Caco-2 (cell line): ENCODE results near the gene PDE4D. TPM values are rescaled to one million over a fixed set of nuclear protein-coding genes. Genes with fewer than 3 reads are reported as not detected.
A peak's percentile ranks its signal among the peaks of the same experiment; 100 is the strongest.

Source experiments
- Bru-seq: library from RNA; stranded (reverse); fragments of 400-500 nt; gene quantifications from one replicate; lab custom pipeline; 2021; lab: Mats Ljungman, UMichigan
- BruChase-seq, 2 experiments: library from RNA; stranded (reverse); fragments of 400-500 nt; gene quantifications; one replicate each; lab custom pipeline; 2021; lab: Mats Ljungman, UMichigan
- BruUV-seq: library from RNA; stranded (reverse); fragments of 400-500 nt; replicated peaks from 2 replicates; lab custom pipeline; 2021; lab: Mats Ljungman, UMichigan
- CTCF ChIA-PET: fragments of 300-600 bp; sonication (Branson Sonifier 250); formaldehyde crosslinking; loops from one replicate; lab custom pipeline; 2022; ENCODE audit warnings: antibody characterized with exemption; lab: Charles Lee
- POLR2A ChIA-PET: fragments of 300-600 bp; sonication (Branson Sonifier 250); formaldehyde crosslinking; loops from one replicate; lab custom pipeline; 2022; ENCODE audit warnings: antibody characterized with exemption; lab: Charles Lee
- DNase-seq, 2 experiments: peaks; one replicate each; pipeline versions ENCODE4 v3.0.0 to v3.0.0-alpha.2; 2020 to 2022
- H3K27me3 ChIP-seq: replicated peaks from 2 replicates; pipeline ENCODE4 v1.6.0; 2011; ENCODE audit warnings: low read length; ENCODE audit not compliant: control insufficient read depth, insufficient read depth
- H3K36me3 ChIP-seq: 2 replicates; pipeline ENCODE4 v1.5.1; 2011; ENCODE audit warnings: low read length; ENCODE audit not compliant: control insufficient read depth, insufficient read depth
- H3K4me1 ChIP-seq: fragments of 250-450 bp; sonication (Bioruptor Pico); 2 replicates; pipeline ENCODE4 v1.5.1; 2020; ENCODE audit warnings: mild to moderate bottlenecking
- H3K4me3 ChIP-seq: 2 replicates; pipeline ENCODE4 v1.5.1; 2011; ENCODE audit warnings: low read depth, mild to moderate bottlenecking, control low read depth, low read length
- H3K9me3 ChIP-seq: fragments of 250-450 bp; sonication (Bioruptor Pico); 2 replicates; pipeline ENCODE4 v1.5.1; 2020; ENCODE audit warnings: mild to moderate bottlenecking, moderate library complexity
- H3K27ac Mint-ChIP-seq: one replicate; pipeline ENCODE4 v1.8.0; 2022; ENCODE audit warnings: mixed read lengths; ENCODE audit not compliant: unreplicated experiment
- H3K27me3 Mint-ChIP-seq: one replicate; pipeline ENCODE4 v1.8.0; 2022; ENCODE audit warnings: mixed read lengths; ENCODE audit not compliant: insufficient read depth, unreplicated experiment
- H3K36me3 Mint-ChIP-seq: one replicate; pipeline ENCODE4 v1.8.0; 2022; ENCODE audit warnings: mild to moderate bottlenecking, mixed read lengths; ENCODE audit not compliant: insufficient read depth, unreplicated experiment
- H3K4me1 Mint-ChIP-seq: one replicate; pipeline ENCODE4 v1.8.0; 2022; ENCODE audit warnings: low read depth, mixed read lengths; ENCODE audit not compliant: unreplicated experiment
- H3K4me3 Mint-ChIP-seq: one replicate; pipeline ENCODE4 v1.8.0; 2022; ENCODE audit warnings: mild to moderate bottlenecking, moderate library complexity, mixed read lengths; ENCODE audit not compliant: unreplicated experiment
- H3K9me3 Mint-ChIP-seq: one replicate; pipeline ENCODE4 v1.8.0; 2022; ENCODE audit warnings: mixed read lengths; ENCODE audit not compliant: unreplicated experiment
- intact Hi-C: fragments of 100-400 bp; cut with micrococcal nuclease; formaldehyde crosslinking; loops from one replicate; pipeline ENCODE4 v1.10.0; 2022; ENCODE audit not compliant: unreplicated experiment
- long read RNA-seq: library from polyadenylated mRNA; stranded (forward); transcript quantifications from one replicate; pipeline ENCODE4 v2.0.0, GENCODE V29; 2022
- total RNA-seq: library from RNA; stranded (reverse); gene quantifications from 2 replicates; pipeline ENCODE4 v1.2.3, GENCODE V29; 2022
- TF ChIP-seq, protein P1 (sequence below), 2 experiments: fragments of 200-600 bp in 1 of 2; IDR thresholded peaks; 1 replicate in 1 of 2; 2 replicates in 1 of 2; pipeline versions ENCODE4 v1.5.1 to v1.8.0; 2011 to 2022; ENCODE audit warnings: antibody characterized with exemption in 1 of 2, control low read depth in 1 of 2, inconsistent platforms in 1 of 2, low read depth in 1 of 2, low read length in 1 of 2, mild to moderate bottlenecking in 1 of 2, moderate library complexity in 1 of 2; ENCODE audit not compliant: insufficient read depth in 1 of 2, severe bottlenecking in 1 of 2, unreplicated experiment in 1 of 2

Gene PDE4D
- 86.2 and 89.8 TPM in 2 replicates for total RNA-seq
- Bru-seq, nascent RNA: percentile 58 among the genes with signal in this experiment
- percentile 59 among the genes with signal in this experiment for BruChase-seq, experiment 1, labeled RNA remaining after a 2-hour chase
- percentile 48 among the genes with signal in this experiment for BruChase-seq, experiment 2, labeled RNA remaining after a 6-hour chase
- long read RNA-seq, transcript PDE4D-223 (10 exons, 2,175 nt): major isoform, 16 of 53 reads
- long read RNA-seq, transcript PDE4D-204 (11 exons, 2,969 nt): minor isoform, 11 of 53 reads
- long read RNA-seq, partial matches to known transcripts: 2 of 53 reads
- long read RNA-seq, other reads (novel, unspliced or antisense): 24 of 53 reads

DNA sequence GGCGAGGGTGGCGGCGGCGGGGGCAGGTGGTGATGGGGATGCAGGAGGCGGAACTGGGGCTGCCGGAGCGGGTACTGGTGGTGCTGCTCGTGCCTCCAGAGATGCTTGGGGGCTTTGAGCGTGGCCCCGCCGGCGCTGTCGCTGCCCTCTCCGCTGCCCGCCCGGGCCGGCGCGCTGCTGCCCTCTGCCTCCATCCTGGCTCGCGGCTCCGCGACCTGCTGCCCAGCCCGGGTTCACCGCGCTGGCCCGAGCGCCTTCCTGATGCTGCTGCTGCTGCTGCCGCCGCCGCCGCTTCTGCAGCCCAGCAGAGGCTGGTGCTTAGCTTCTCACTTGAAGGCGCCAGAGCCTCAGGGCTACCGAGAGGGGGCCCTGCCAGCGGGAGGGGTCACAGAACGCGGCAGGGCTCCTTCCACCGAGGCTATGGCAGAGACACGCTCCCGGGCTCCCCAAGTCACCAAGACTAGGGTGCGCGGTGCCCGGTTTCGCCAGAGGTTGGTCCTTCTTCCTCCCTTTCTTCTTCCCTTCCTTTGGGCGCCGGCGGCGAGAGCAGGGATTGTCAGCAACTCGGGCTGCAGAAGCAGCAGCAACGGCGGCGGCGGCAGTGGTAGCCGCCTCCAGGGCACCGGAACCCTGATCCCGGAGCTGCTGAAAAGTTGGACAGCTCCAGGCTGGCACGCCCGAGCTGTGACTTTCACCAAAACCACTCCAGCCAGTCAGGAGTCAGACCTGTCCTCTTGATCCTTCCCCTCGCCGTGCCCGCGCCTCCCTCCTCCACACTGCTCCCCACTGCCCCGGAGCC lies at the start of gene PDE4D:
TSS of gene PDE4D (minus strand) at position 298 of the 799 bp plus-strand sequence.
- peaks cover 6% of the 10 kb centered on the region for H3K27me3 Mint-ChIP-seq
- no peaks in the 10 kb centered on the region for H3K4me1 Mint-ChIP-seq
- Histone ChIP-seq H3K27me3 (no peaks in the 10 kb centered on the region), H3K4me1 (no peaks in the 10 kb centered on the region), H3K36me3 (no peaks in the 10 kb centered on the region), H3K9me3 (no peaks in the 10 kb centered on the region), H3K4me3 (no peak within 1 kb of the TSS)
- peak in 1 of 2 experiments; percentile 6 for DNase-seq
- no TSS peak for BruUV-seq
- intact Hi-C loops: no loop called here
- no peaks in the 10 kb centered on the region for H3K36me3 Mint-ChIP-seq
- no peak within 1 kb of the TSS for H3K27ac Mint-ChIP-seq
- POLR2A ChIA-PET: no interaction called here
- CTCF ChIA-PET: no interaction called here
- no peaks in the 10 kb centered on the region for H3K9me3 Mint-ChIP-seq
- H3K4me3 Mint-ChIP-seq: no peak within 1 kb of the TSS
- TF ChIP-seq, protein P1, sequence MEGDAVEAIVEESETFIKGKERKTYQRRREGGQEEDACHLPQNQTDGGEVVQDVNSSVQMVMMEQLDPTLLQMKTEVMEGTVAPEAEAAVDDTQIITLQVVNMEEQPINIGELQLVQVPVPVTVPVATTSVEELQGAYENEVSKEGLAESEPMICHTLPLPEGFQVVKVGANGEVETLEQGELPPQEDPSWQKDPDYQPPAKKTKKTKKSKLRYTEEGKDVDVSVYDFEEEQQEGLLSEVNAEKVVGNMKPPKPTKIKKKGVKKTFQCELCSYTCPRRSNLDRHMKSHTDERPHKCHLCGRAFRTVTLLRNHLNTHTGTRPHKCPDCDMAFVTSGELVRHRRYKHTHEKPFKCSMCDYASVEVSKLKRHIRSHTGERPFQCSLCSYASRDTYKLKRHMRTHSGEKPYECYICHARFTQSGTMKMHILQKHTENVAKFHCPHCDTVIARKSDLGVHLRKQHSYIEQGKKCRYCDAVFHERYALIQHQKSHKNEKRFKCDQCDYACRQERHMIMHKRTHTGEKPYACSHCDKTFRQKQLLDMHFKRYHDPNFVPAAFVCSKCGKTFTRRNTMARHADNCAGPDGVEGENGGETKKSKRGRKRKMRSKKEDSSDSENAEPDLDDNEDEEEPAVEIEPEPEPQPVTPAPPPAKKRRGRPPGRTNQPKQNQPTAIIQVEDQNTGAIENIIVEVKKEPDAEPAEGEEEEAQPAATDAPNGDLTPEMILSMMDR (IDR thresholded peaks at IDR 0.05; ENCODE audit: insufficient read depth in 1 of 2, low read depth in 1 of 2, low read length in 1 of 2, severe bottlenecking in 1 of 2, unreplicated experiment in 1 of 2): no peak

DNA sequence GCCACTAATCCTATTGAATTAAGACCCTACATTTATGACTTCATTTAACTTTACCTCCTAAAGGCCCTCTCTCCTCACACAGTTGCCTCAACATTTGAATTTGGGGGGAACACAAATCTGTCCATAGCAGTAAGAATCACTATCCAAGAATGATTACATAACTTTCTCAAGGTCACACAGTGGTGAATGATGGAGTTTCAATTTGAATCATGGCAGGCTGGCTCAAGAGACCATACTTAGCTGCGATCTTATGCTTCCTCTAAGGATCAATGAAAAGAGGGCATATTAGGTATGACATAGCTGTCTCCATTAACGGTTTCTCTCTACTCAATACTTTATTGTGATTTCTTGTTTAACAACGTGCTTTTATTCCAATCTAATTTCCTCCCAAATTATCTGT lies 44.1 kb upstream of the PDE4D start:
- Histone ChIP-seq H3K27me3 (no peaks in the 10 kb centered on the region), H3K36me3 (no peaks in the 10 kb centered on the region), H3K9me3 (no peaks in the 10 kb centered on the region), H3K4me1 (no peaks in the 10 kb centered on the region), H3K4me3 (no peak overlapping the region)
- ChIA-PET POLR2A (no interaction called here), CTCF (no interaction called here)
- intact Hi-C loops: no loop called here
- no peak overlapping the region for H3K27ac Mint-ChIP-seq
- H3K4me3 Mint-ChIP-seq: no peak overlapping the region
- no peaks in the 10 kb centered on the region for H3K27me3 Mint-ChIP-seq
- no peaks in the 10 kb centered on the region for H3K36me3 Mint-ChIP-seq
- TF ChIP-seq, protein P1 (IDR thresholded peaks at IDR 0.05; ENCODE audit: insufficient read depth in 1 of 2, low read depth in 1 of 2, low read length in 1 of 2, severe bottlenecking in 1 of 2, unreplicated experiment in 1 of 2): no peak
- no peaks in the 10 kb centered on the region for H3K4me1 Mint-ChIP-seq
- no peaks in the 10 kb centered on the region for H3K9me3 Mint-ChIP-seq
- no peak for DNase-seq
- no TSS peak for BruUV-seq

DNA sequence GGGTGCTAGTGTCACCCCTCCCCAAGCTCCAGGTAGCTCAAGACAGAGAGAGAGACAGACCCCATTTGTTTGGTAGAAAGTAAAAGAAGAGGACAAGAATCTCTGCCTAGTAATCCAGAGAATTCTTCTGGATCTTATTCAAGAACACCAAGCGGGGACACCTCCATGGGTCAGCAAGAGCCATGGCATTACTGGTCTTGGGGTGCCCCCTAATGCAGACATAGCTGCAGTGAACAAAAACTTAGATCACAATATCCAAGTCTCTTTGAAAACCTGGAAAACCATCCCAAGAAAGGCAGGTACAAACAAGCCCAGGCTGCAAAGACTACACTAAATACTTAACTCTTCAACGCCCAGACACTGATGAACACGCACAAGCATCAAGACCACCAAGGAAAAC lies 29.9 kb upstream of the PDE4D start:
- TF ChIP-seq, protein P1 (IDR thresholded peaks at IDR 0.05; ENCODE audit: insufficient read depth in 1 of 2, low read depth in 1 of 2, low read length in 1 of 2, severe bottlenecking in 1 of 2, unreplicated experiment in 1 of 2): peak in 1 of 2 experiments; percentile 28
- no TSS peak for BruUV-seq
- ChIA-PET POLR2A (no interaction called here), CTCF (interaction anchor here (0.6 to 2.6 kb wide), 3 partner anchors 57 to 113 kb away, joined by 3 to 8 read pairs (median 6); no protein-coding TSS in a partner anchor)
- H3K27ac Mint-ChIP-seq: no peak overlapping the region
- no peaks in the 10 kb centered on the region for H3K36me3 Mint-ChIP-seq
- no peaks in the 10 kb centered on the region for H3K9me3 ChIP-seq
- no peaks in the 10 kb centered on the region for H3K4me1 Mint-ChIP-seq
- no peaks in the 10 kb centered on the region for H3K36me3 ChIP-seq
- peaks cover 10% of the 10 kb centered on the region for H3K27me3 Mint-ChIP-seq
- no peak overlapping the region for H3K4me3 ChIP-seq
- intact Hi-C loops: loop anchor here (1.0 kb wide), 1 partner anchor 113 kb away; no protein-coding TSS in a partner anchor
- no peaks in the 10 kb centered on the region for H3K9me3 Mint-ChIP-seq
- DNase-seq: peak in 1 of 2 experiments; percentile 31
- no peaks in the 10 kb centered on the region for H3K4me1 ChIP-seq
- no peaks in the 10 kb centered on the region for H3K27me3 ChIP-seq
- H3K4me3 Mint-ChIP-seq: no peak overlapping the region
